IMR-90 (cell line): ENCODE results near the gene ADCY4. TPM values are rescaled to one million over a fixed set of nuclear protein-coding genes. Genes with fewer than 3 reads are reported as not detected.

Experiments used
- ATAC-seq: fragments of 200-7000 bp; cut with Tn5 transposase; 2 replicates; pipeline ENCODE4 v1.9.1; 2020; ENCODE audit warnings: low read depth, mild to moderate bottlenecking, moderate library complexity
- BruUV-seq: library from RNA; stranded (reverse); fragments of 400-500 nt; replicated peaks from 2 replicates; lab custom pipeline; 2021; lab: Mats Ljungman, UMichigan
- CTCF ChIA-PET: fragments of 300-600 bp; formaldehyde crosslinking; extraction: SDS; loops from one replicate; lab custom pipeline; 2021; ENCODE audit warnings: antibody characterized with exemption; lab: Yijun Ruan, JAX
- POLR2A ChIA-PET: fragments of 300-600 bp; sonication (Branson Sonifier 250); formaldehyde crosslinking; loops from one replicate; lab custom pipeline; 2022; ENCODE audit warnings: antibody characterized with exemption; ENCODE audit not compliant: unreplicated experiment; lab: Charles Lee
- DNase-seq: peaks from one replicate; pipeline ENCODE4 v3.0.0; 2013
- H2AFZ ChIP-seq: replicated peaks from 2 replicates; pipeline ENCODE3; 2013; ENCODE audit warnings: low read length, mild to moderate bottlenecking; ENCODE audit not compliant: poor library complexity
- H2AK5ac ChIP-seq: 2 replicates; pipeline ENCODE4 v1.6.1; 2013; ENCODE audit warnings: low read depth, low read length, inconsistent platforms
- H2AK9ac ChIP-seq: replicated peaks from 2 replicates; pipeline ENCODE3; 2013; ENCODE audit warnings: mild to moderate bottlenecking, low read depth, low read length, moderate library complexity; ENCODE audit not compliant: poor library complexity
- H2BK120ac ChIP-seq: 2 replicates; pipeline ENCODE4 v1.6.1; 2013; ENCODE audit warnings: low read depth, low read length, inconsistent platforms
- H2BK15ac ChIP-seq: 3 replicates; pipeline ENCODE4 v1.6.1; 2013; ENCODE audit warnings: low read depth, low read length, inconsistent platforms
- H2BK20ac ChIP-seq: 2 replicates; pipeline ENCODE4 v1.6.1; 2013; ENCODE audit warnings: low read depth, mild to moderate bottlenecking, inconsistent platforms, low read length, moderate library complexity
- H2BK5ac ChIP-seq: 2 replicates; pipeline ENCODE4 v1.6.1; 2013; ENCODE audit warnings: mild to moderate bottlenecking, low read depth, low read length, inconsistent platforms; ENCODE audit not compliant: poor library complexity, severe bottlenecking
- H3K14ac ChIP-seq: replicated peaks from 2 replicates; pipeline ENCODE4 v1.6.1; 2013; ENCODE audit warnings: low read depth, low read length, inconsistent platforms
- H3K18ac ChIP-seq: 2 replicates; pipeline ENCODE4 v1.6.1; 2013; ENCODE audit warnings: low read depth, low read length, control low read depth
- H3K23ac ChIP-seq: 2 replicates; pipeline ENCODE4 v1.6.1; 2013; ENCODE audit warnings: low read depth, low read length, inconsistent platforms
- H3K27ac ChIP-seq: 2 replicates; pipeline ENCODE4 v1.5.1; 2013; ENCODE audit warnings: mild to moderate bottlenecking, control low read depth, low read length; ENCODE audit not compliant: insufficient read depth
- H3K27me3 ChIP-seq: 2 replicates; pipeline ENCODE4 v1.6.1; 2013; ENCODE audit warnings: low read length; ENCODE audit not compliant: control insufficient read depth, insufficient read depth
- H3K36me3 ChIP-seq: 2 replicates; pipeline ENCODE4 v1.6.1; 2013; ENCODE audit warnings: low read length, mixed read lengths; ENCODE audit not compliant: control insufficient read depth, insufficient read depth
- H3K4ac ChIP-seq: 2 replicates; pipeline ENCODE4 v1.6.1; 2013; ENCODE audit warnings: low read depth, low read length, inconsistent platforms
- H3K4me1 ChIP-seq: 2 replicates; pipeline ENCODE4 v1.6.1; 2013; ENCODE audit warnings: low read length, mixed read lengths; ENCODE audit not compliant: control insufficient read depth, insufficient read depth
- H3K4me2 ChIP-seq: 2 replicates; pipeline ENCODE4 v1.6.1; 2013; ENCODE audit warnings: low read depth, mild to moderate bottlenecking, control low read depth, low read length, moderate library complexity
- H3K4me3 ChIP-seq: 2 replicates; pipeline ENCODE4 v1.5.1; 2013; ENCODE audit warnings: low read depth, mild to moderate bottlenecking, control low read depth, low read length, moderate library complexity; ENCODE audit not compliant: insufficient read depth
- H3K56ac ChIP-seq: 2 replicates; pipeline ENCODE4 v1.6.1; 2013; ENCODE audit warnings: low read length, inconsistent platforms; ENCODE audit not compliant: insufficient read depth; ENCODE audit errors: extremely low read depth
- H3K79me1 ChIP-seq, 2 experiments: 2 replicates each; pipeline ENCODE4 v1.6.1; 2013; ENCODE audit warnings: low read length in 2 of 2, inconsistent platforms in 1 of 2, low read depth in 1 of 2
- H3K9ac ChIP-seq: 2 replicates; pipeline ENCODE4 v1.6.1; 2013; ENCODE audit warnings: low read depth, low read length, control low read depth
- H3K9me1 ChIP-seq: 2 replicates; pipeline ENCODE4 v1.6.1; 2013; ENCODE audit warnings: low read length, inconsistent platforms; ENCODE audit not compliant: insufficient read depth
- H3K9me3 ChIP-seq: 2 replicates; pipeline ENCODE4 v1.6.1; 2013; ENCODE audit warnings: low read length; ENCODE audit not compliant: control insufficient read depth, insufficient read depth
- H4K20me1 ChIP-seq: 2 replicates; pipeline ENCODE4 v1.6.1; 2013; ENCODE audit warnings: low read length, inconsistent platforms; ENCODE audit not compliant: insufficient read depth
- H4K5ac ChIP-seq: 2 replicates; pipeline ENCODE4 v1.6.1; 2013; ENCODE audit warnings: mild to moderate bottlenecking, low read depth, low read length, control low read depth
- H4K8ac ChIP-seq, 2 experiments: 2 replicates each; pipeline ENCODE4 v1.6.1; 2013; ENCODE audit warnings: low read depth in 2 of 2, low read length in 2 of 2, control low read depth in 1 of 2, inconsistent platforms in 1 of 2
- H4K91ac ChIP-seq: 2 replicates; pipeline ENCODE4 v1.6.1; 2013; ENCODE audit warnings: low read depth, low read length, inconsistent platforms; ENCODE audit not compliant: insufficient read depth
- BHLHE40 ChIP-seq: fragments of 150-350 bp; IDR thresholded peaks from 2 replicates; pipeline ENCODE4 v1.6.1; 2016; ENCODE audit warnings: mild to moderate bottlenecking, low read depth, low read length
- CTCF ChIP-seq: conservative IDR thresholded peaks from 2 replicates; pipeline ENCODE4 v1.5.1; 2012; ENCODE audit warnings: mild to moderate bottlenecking, low read depth, low read length, improper control_type of control experiment
- ELK1 ChIP-seq: fragments of 150-350 bp; IDR thresholded peaks from 2 replicates; pipeline ENCODE4 v1.6.1; 2016; ENCODE audit warnings: low read depth, mild to moderate bottlenecking, low read length, moderate library complexity, borderline replicate concordance
- FOS ChIP-seq: fragments of 150-350 bp; IDR thresholded peaks from 2 replicates; pipeline ENCODE4 v1.6.1; 2016; ENCODE audit warnings: low read depth, low read length
- RAD21 ChIP-seq: IDR thresholded peaks from 2 replicates; pipeline ENCODE4 v1.6.1; 2012; ENCODE audit warnings: low read length, improper control_type of control experiment
- RCOR1 ChIP-seq: IDR thresholded peaks from 2 replicates; pipeline ENCODE4 v1.6.1; 2012; ENCODE audit warnings: mild to moderate bottlenecking, low read length, improper control_type of control experiment; ENCODE audit not compliant: insufficient replicate concordance
- WGBS, 2 experiments: methylation state at CpG; one replicate each; pipeline versions ENCODE4 v1.1.5 to v1.1.7; 2013; ENCODE audit warnings: missing lambda C conversion rate in 2 of 2; ENCODE audit not compliant: insufficient read length in 1 of 2; ENCODE audit errors: extremely low coverage in 2 of 2; 5-methylcytosine and 5-hydroxymethylcytosine counted together
- dilution Hi-C: fragments of 300-500 bp; cut with HindIII; formaldehyde crosslinking; loops from one replicate; pipeline ENCODE4 v1.14.3; 2018; ENCODE audit warnings: low sequenced_read_pairs; ENCODE audit not compliant: unreplicated experiment
- in situ Hi-C: fragments of 300-500 bp; cut with MboI; formaldehyde crosslinking; loops from 3 replicates; pipeline ENCODE4 v1.14.3; 2019; ENCODE audit warnings: low sequenced_read_pairs, inconsistent platforms, mixed read lengths
- intact Hi-C: fragments of 100-400 bp; cut with micrococcal nuclease; formaldehyde crosslinking; loops from 2 replicates; pipeline ENCODE4 v1.10.0; 2022
- polyA plus RNA-seq, 3 experiments: library from polyadenylated mRNA; depleted of rRNA; stranded (reverse); fragments of >200 nt; gene quantifications; 2 replicates each; pipeline ENCODE4 v1.2.3, GENCODE V29; 2012; ENCODE audit warnings: low replicate concordance in 1 of 3
- total RNA-seq: library from RNA; depleted of rRNA; stranded (reverse); fragments of >200 nt; gene quantifications from 2 replicates; pipeline ENCODE4 v1.2.3, GENCODE V29; 2012

The ADCY4 gene
- total and polyA plus RNA-seq, 2 of the 4 experiments (the other 2 are of a cell fraction) = not detected

GRCh38 chr14:24289649-24290280 is 45.1 kb downstream of the ADCY4 start:
- intact Hi-C loops = loop anchor here (10.0 kb wide), 1 partner anchor 305 kb away; the partner anchor contains the start of gene DHRS4L2
- Histone ChIP-seq H2AFZ (no peak overlapping the region), H3K9me1 (no peaks in the 10 kb centered on the region; the same call in 1 of the 2 replicates), H3K27ac (no peak overlapping the region), H4K91ac (no peak overlapping the region), H2BK120ac (no peak overlapping the region), H3K14ac (no peak overlapping the region), H3K36me3 (peaks cover 24% of the 10 kb centered on the region), H3K4ac (no peak overlapping the region), H3K9me3 (no peaks in the 10 kb centered on the region), H3K4me1 (no peaks in the 10 kb centered on the region), H3K18ac (no peak overlapping the region), H2BK15ac (no peak overlapping the region), H4K8ac (no peak overlapping the region), H2BK20ac (no peak overlapping the region), H3K27me3 (no peaks in the 10 kb centered on the region), H3K23ac (no peak overlapping the region), H3K79me1 (no peaks in the 10 kb centered on the region; a peak in 1 of 4 replicates), H3K56ac (no peak overlapping the region), H2BK5ac (no peak overlapping the region), H3K4me2 (no peak overlapping the region), H3K9ac (no peak overlapping the region), H4K20me1 (no peaks in the 10 kb centered on the region; the same call in 1 of the 2 replicates), H4K5ac (no peak overlapping the region), H2AK5ac (no peak overlapping the region), H2AK9ac (no peak overlapping the region), H3K4me3 (no peak overlapping the region)
- TF ChIP-seq CTCF (no peak), BHLHE40 (no peak), RAD21 (no peak), FOS (no peak), ELK1 (no peak), RCOR1 (no peak)
- 0% methylated on average over 1 of the region's 6 CpGs; no CpG with 5 or more reads in 1 of the 2 experiments for WGBS, 2 experiments
- dilution Hi-C loops = no loop called here
- POLR2A ChIA-PET = interaction anchor here (0.7 kb wide), 1 partner anchor 47 kb away, joined by 4 read pairs; the partner anchor contains the start of gene TINF2
- in situ Hi-C loops = no loop called here
- BruUV-seq = no TSS peak
- ATAC-seq (no peak), DNase-seq (no peak)
- CTCF ChIA-PET = interaction anchor here (1.3 kb wide), 1 partner anchor 47 kb away, joined by 4 read pairs; the partner anchor contains the start of gene TINF2
